Measurements from ENCODE around the gene EEF1G. TPM values are rescaled to one million over a fixed set of nuclear protein-coding genes. Genes with fewer than 3 reads are reported as not detected.
A peak's percentile ranks its signal among the peaks of the same experiment; 100 is the strongest.

EEF1G gene
- total and polyA plus RNA-seq, 2 of the 13 experiments (the other 11 are each of a cell fraction or from before 2014, with no cell fraction given), result 1,787 to 2,144 TPM

DNA sequence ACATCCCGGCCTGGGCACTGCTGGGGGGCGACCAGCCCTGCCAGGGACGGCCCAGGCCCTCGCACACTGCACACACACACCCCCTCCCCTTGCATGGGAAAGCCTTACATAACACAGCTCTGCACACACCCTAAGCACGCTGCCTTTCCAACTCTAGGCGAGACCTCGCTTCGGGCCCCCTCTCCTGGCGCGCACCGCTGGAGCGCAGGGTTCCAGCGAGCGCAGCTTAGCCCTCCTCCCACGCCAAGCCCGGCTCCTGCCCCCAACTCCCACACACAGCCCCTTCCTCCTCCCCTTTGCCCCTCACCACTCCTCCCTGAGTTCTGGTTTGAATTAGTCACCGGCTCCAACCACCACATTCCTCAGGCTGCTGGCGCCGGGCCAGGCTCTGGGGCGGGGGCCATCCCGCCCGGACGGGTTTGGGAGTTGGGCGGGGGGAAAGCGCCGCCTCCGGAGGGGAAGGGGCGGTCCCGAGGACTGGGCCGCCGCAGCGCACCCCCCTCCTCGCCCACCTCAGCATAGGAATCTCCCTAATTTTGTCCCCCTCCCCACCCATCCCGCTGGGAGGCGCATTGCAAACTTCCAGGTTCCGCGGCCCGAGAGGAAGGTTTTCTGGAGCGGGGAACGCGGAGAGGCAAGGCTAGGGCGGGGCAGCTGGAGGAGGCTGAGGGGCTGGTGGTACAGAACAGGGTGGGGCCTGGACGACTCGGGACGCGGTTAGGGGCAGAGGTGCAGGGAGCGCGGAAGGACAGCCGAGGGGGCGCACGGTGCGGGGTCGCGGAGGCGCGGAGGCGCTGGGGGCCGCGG is 28.1 kb downstream of the EEF1G start (continued):
- TF ChIP-seq PHF21A (CRISPR knock-in tag; IDR thresholded peaks at IDR 0.05) (peak; percentile 91; the same call in 1 of the 2 replicates), NAIF1 (CRISPR knock-in tag; IDR thresholded peaks at IDR 0.05; ENCODE audit: borderline replicate concordance) (0 out of 2 replicates have a peak, but pooled peaks have one; percentile 57), REPIN1 (CRISPR knock-in tag; IDR thresholded peaks at IDR 0.05; ENCODE audit: borderline replicate concordance, low read depth) (no peak), ZBTB20 (CRISPR knock-in tag; IDR thresholded peaks at IDR 0.05; ENCODE audit: borderline replicate concordance, low read depth) (no peak; the same call in 1 of the 2 replicates), RFXAP (CRISPR knock-in tag; IDR thresholded peaks at IDR 0.05; ENCODE audit: borderline replicate concordance) (peak; percentile 16; the same call in 1 of the 2 replicates), BRCA1 (CRISPR knock-in tag; IDR thresholded peaks at IDR 0.05) (no peak), ZBTB8A (CRISPR knock-in tag; IDR thresholded peaks at IDR 0.05; ENCODE audit: borderline replicate concordance, low read depth) (no peak), ZNF12 (CRISPR knock-in tag; IDR thresholded peaks at IDR 0.05) (no peak), ZNF510 (CRISPR knock-in tag; IDR thresholded peaks at IDR 0.05; ENCODE audit: low read depth) (no peak), ZNF451 (CRISPR knock-in tag; IDR thresholded peaks at IDR 0.05) (peak; percentile 62; the same call in 1 of the 2 replicates), ZNF3 (CRISPR knock-in tag; IDR thresholded peaks at IDR 0.05) (no peak), NR1H2 (CRISPR knock-in tag; IDR thresholded peaks at IDR 0.05; ENCODE audit: borderline replicate concordance, low read depth) (no peak), STAG1 (CRISPR knock-in tag; IDR thresholded peaks at IDR 0.05) (peak; percentile 33; the same call in 1 of the 2 replicates), ARHGAP35 (CRISPR knock-in tag; IDR thresholded peaks at IDR 0.05; ENCODE audit: borderline replicate concordance) (no peak)
- TF ChIP-seq, protein P1, sequence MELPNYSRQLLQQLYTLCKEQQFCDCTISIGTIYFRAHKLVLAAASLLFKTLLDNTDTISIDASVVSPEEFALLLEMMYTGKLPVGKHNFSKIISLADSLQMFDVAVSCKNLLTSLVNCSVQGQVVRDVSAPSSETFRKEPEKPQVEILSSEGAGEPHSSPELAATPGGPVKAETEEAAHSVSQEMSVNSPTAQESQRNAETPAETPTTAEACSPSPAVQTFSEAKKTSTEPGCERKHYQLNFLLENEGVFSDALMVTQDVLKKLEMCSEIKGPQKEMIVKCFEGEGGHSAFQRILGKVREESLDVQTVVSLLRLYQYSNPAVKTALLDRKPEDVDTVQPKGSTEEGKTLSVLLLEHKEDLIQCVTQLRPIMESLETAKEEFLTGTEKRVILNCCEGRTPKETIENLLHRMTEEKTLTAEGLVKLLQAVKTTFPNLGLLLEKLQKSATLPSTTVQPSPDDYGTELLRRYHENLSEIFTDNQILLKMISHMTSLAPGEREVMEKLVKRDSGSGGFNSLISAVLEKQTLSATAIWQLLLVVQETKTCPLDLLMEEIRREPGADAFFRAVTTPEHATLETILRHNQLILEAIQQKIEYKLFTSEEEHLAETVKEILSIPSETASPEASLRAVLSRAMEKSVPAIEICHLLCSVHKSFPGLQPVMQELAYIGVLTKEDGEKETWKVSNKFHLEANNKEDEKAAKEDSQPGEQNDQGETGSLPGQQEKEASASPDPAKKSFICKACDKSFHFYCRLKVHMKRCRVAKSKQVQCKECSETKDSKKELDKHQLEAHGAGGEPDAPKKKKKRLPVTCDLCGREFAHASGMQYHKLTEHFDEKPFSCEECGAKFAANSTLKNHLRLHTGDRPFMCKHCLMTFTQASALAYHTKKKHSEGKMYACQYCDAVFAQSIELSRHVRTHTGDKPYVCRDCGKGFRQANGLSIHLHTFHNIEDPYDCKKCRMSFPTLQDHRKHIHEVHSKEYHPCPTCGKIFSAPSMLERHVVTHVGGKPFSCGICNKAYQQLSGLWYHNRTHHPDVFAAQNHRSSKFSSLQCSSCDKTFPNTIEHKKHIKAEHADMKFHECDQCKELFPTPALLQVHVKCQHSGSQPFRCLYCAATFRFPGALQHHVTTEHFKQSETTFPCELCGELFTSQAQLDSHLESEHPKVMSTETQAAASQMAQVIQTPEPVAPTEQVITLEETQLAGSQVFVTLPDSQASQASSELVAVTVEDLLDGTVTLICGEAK (IDR thresholded peaks at IDR 0.05), result no peak
- TF ChIP-seq, protein P1 (CRISPR knock-in tag; IDR thresholded peaks at IDR 0.05), result peak; percentile 35
- TF ChIP-seq, protein P2, sequence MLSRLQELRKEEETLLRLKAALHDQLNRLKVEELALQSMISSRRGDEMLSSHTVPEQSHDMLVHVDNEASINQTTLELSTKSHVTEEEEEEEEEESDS (CRISPR knock-in tag; IDR thresholded peaks at IDR 0.05; ENCODE audit: borderline replicate concordance), result no peak
- TF ChIP-seq, protein P3, sequence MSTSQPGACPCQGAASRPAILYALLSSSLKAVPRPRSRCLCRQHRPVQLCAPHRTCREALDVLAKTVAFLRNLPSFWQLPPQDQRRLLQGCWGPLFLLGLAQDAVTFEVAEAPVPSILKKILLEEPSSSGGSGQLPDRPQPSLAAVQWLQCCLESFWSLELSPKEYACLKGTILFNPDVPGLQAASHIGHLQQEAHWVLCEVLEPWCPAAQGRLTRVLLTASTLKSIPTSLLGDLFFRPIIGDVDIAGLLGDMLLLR (CRISPR knock-in tag; IDR thresholded peaks at IDR 0.05), result no peak

All from HepG2 (cell line).